ENCODE data around the gene PLCL2.

GRCh38 chr3:17014284-17014683 lies 129.5 kb downstream of the PLCL2 start:
- no peak for TF ChIP-seq EZH2 (IDR thresholded peaks at IDR 0.05)
- no peak for TF ChIP-seq POLR2AphosphoS5 (IDR thresholded peaks at IDR 0.05; ENCODE audit: borderline replicate concordance, low read depth, low read length)
- no peak for TF ChIP-seq FOXP2 (optimal IDR thresholded peaks at IDR 0.05; ENCODE audit: control extremely low read depth, extremely low read length, insufficient read depth)

Measured in SK-N-MC (cell line).